Central memory CD8-positive, alpha-beta T cell (primary cell): ENCODE data around the gene H6PD.
A peak's percentile ranks its signal among the peaks of the same experiment; 100 is the strongest.

Source experiments
- ATAC-seq: fragments of 150-1000 bp; cut with Tn5 transposase; replicated peaks from 2 replicates; pipeline ENCODE4 v1.10.0; 2022; ENCODE audit warnings: mild to moderate bottlenecking, moderate FRiP score, moderate number of reproducible peaks; ENCODE audit not compliant: poor library complexity, severe bottlenecking; ENCODE audit errors: extremely low read depth
- DNase-seq, 2 donors: peaks; one replicate each; pipeline ENCODE4 v3.0.0; 2021; ENCODE audit warnings: low spot score in 2 of 2
- H3K27ac Mint-ChIP-seq: one replicate; pipeline ENCODE4 v1.8.0; 2022; ENCODE audit warnings: low read depth, mild to moderate bottlenecking, moderate library complexity, mixed read lengths
- H3K27me3 Mint-ChIP-seq: one replicate; pipeline ENCODE4 v1.8.0; 2022; ENCODE audit warnings: mixed read lengths
- H3K36me3 Mint-ChIP-seq: one replicate; pipeline ENCODE4 v1.8.0; 2022; ENCODE audit warnings: mild to moderate bottlenecking, moderate library complexity, mixed read lengths; ENCODE audit not compliant: insufficient read depth
- H3K4me1 Mint-ChIP-seq: one replicate; pipeline ENCODE4 v1.8.0; 2022; ENCODE audit warnings: mixed read lengths
- H3K4me3 Mint-ChIP-seq: one replicate; pipeline ENCODE4 v1.8.0; 2022; ENCODE audit warnings: mild to moderate bottlenecking, moderate library complexity, mixed read lengths
- H3K9me3 Mint-ChIP-seq: one replicate; pipeline ENCODE4 v1.8.0; 2022; ENCODE audit warnings: mixed read lengths

H6PD gene

DNA sequence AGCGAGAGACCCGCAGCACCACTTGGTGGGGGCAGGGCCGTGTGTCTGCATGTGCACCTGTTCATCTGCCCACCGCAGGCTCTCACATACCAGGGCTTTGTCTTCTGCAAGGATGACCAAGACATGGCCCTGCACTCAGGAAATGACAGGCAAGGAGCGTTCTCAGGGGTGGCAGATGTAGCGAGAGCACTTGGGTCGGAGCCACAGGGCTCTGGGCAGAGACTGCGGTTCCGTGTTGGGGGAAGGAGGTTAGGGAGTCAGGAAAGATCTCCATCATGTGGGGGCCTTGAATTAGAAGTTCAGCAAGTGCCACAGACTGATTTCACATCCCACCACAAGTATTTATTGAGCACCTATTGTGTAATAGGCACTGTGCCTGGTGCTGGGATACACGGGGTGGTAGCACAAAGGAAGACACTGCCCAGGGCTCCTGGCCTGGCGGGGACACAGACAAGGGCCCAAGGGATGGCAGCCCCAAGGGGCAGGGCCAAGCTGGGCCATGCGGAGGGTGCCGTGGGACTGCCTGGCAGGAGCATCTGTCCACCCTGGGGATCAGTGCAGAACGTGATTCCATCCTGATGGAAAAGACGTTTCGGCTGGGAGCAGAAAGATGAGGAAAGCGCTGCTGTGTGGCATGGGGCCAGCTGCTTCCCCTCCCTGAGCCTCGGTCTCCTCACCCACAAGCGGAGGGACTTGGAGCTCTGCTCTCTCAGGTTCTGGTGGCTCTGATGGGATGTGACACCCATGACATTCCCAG lies 46.7 kb downstream of the H6PD start:
- Mint-ChIP-seq H3K9me3 (no peaks in the 10 kb centered on the region), H3K4me3 (peak overlapping the region; percentile 68), H3K27ac (peak overlapping the region; percentile 65), H3K36me3 (peaks cover 2% of the 10 kb centered on the region), H3K27me3 (peaks cover 8% of the 10 kb centered on the region), H3K4me1 (peaks cover 47% of the 10 kb centered on the region)
- DNase-seq (no peak), ATAC-seq (no peak)

DNA sequence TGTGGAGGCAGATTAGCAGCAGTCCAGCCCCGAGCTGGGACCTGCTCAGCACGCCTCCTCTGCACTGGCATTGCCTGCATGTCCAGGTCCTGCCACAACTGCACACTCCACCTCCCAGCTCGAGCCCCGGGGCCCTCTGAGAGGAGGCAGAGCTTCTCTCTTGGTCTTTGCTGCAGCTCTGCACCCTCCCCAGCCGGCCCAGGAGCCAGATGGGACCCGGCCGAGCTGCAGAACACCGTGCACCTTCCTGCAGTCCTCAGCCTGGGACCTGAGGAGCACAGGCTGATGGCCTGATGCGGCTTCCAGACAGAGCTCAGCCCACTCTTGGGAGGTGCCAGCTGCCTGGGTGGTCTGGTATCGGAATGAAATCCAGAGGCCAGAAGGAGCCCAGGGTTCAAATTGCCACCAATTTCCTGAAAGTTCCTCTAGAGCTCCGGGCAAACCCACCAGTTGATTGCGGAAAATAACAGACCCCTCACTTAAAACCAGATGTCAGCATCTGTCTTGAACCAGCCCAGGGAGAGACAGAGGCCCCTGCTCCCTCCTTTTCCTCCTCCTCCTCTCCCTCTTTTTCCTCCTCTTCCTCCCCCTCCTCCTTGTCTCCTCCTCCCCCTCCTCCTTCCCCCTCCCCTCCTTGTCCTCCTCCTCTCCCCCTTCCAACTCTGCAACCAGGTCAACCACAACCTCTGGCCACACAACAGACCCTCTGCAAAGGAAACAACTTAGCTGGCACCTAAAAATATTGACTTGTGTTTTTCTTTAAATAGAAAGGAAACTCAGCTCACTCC lies 47.5 kb downstream of the H6PD start:
- Mint-ChIP-seq H3K4me3 (no peak overlapping the region), H3K27me3 (peaks cover 8% of the 10 kb centered on the region), H3K27ac (no peak overlapping the region), H3K36me3 (peaks cover 2% of the 10 kb centered on the region), H3K4me1 (peaks cover 53% of the 10 kb centered on the region), H3K9me3 (no peaks in the 10 kb centered on the region)
- ATAC-seq (no peak), DNase-seq (no peak)

GRCh38 chr1:9282696-9282955 lies 48.1 kb downstream of the H6PD start:
- H3K27me3 Mint-ChIP-seq = peaks cover 8% of the 10 kb centered on the region
- peaks cover 53% of the 10 kb centered on the region for H3K4me1 Mint-ChIP-seq
- H3K27ac Mint-ChIP-seq = no peak overlapping the region
- ATAC-seq = no peak
- H3K9me3 Mint-ChIP-seq = no peaks in the 10 kb centered on the region
- peaks cover 2% of the 10 kb centered on the region for H3K36me3 Mint-ChIP-seq
- no peak overlapping the region for H3K4me3 Mint-ChIP-seq
- DNase-seq = no peak

- Mint-ChIP-seq H3K27me3 (peaks cover 8% of the 10 kb centered on the region), H3K9me3 (peaks cover 4% of the 10 kb centered on the region), H3K27ac (no peak overlapping the region), H3K4me1 (peaks cover 53% of the 10 kb centered on the region), H3K36me3 (peaks cover 4% of the 10 kb centered on the region), H3K4me3 (peak overlapping the region; percentile 49)
- no peak for DNase-seq
- peak; percentile 68 for ATAC-seq
Measured at GRCh38 chr1:9284061-9284460, 49.5 kb downstream of the H6PD start.

- H3K36me3 Mint-ChIP-seq = peaks cover 4% of the 10 kb centered on the region
- no peak for DNase-seq
- H3K4me3 Mint-ChIP-seq = no peak overlapping the region
- H3K27me3 Mint-ChIP-seq = no peaks in the 10 kb centered on the region
- peaks cover 37% of the 10 kb centered on the region for H3K4me1 Mint-ChIP-seq
- peaks cover 6% of the 10 kb centered on the region for H3K9me3 Mint-ChIP-seq
- no peak overlapping the region for H3K27ac Mint-ChIP-seq
- no peak for ATAC-seq
Measured at GRCh38 chr1:9286556-9286955, 52.0 kb downstream of the H6PD start.

DNA sequence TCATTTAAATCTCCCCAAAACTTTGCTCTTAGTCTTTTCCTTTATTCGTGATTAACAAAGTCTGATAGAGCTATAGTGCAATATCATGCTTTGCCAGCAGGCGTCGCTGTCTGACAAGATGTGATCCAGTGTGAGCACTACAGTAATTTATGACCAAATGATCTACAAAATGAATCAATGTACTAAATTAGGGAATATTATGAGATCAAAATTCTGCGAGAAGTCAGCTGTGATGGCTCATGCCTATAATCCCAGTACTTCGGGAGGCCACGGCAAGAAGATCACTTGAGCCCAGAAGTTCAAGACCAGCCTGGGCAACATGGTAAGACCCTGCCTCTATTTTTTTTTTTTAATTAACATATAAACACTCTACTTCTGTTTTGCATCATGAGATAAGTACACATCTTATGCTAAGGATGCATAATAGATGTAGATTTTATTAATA lies 54.5 kb downstream of the H6PD start:
- Mint-ChIP-seq H3K27me3 (no peaks in the 10 kb centered on the region), H3K9me3 (peaks cover 6% of the 10 kb centered on the region), H3K4me1 (peaks cover 20% of the 10 kb centered on the region), H3K36me3 (peaks cover 2% of the 10 kb centered on the region), H3K27ac (no peak overlapping the region), H3K4me3 (no peak overlapping the region)
- ATAC-seq (no peak), DNase-seq (peak; percentile 73 to 87)

- DNase-seq (no peak), ATAC-seq (no peak)
- Mint-ChIP-seq H3K9me3 (peaks cover 6% of the 10 kb centered on the region), H3K4me1 (peaks cover 12% of the 10 kb centered on the region), H3K27ac (no peak overlapping the region), H3K36me3 (peaks cover 2% of the 10 kb centered on the region), H3K27me3 (no peaks in the 10 kb centered on the region), H3K4me3 (no peak overlapping the region)
Measured at GRCh38 chr1:9289711-9290485, 55.3 kb downstream of the H6PD start.

DNA sequence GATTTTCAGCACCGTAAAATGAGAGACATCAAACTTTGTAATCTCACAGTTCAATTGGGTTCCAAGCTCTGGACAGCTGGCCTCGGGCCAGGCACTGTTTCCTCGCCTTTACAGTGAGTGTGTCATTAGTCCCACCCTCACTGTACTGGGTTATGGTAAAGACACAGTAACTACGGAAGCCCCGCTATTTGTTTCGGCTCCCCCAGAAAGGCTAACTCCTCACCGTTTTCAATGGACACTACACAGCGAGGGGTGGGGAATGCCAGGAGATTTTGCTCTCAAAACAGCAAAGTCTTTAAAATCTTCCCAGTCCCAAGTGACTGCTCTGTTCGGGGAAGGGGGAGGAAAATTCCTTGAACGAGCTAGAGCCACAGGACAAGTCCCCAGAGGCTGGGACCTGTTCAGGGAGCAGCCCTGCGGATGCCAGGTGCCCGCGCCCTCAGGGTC lies 57.4 kb downstream of the H6PD start:
- Mint-ChIP-seq H3K9me3 (peaks cover 6% of the 10 kb centered on the region), H3K27ac (no peak overlapping the region), H3K4me1 (peaks cover under 1% of the 10 kb centered on the region), H3K27me3 (no peaks in the 10 kb centered on the region), H3K36me3 (peaks cover 2% of the 10 kb centered on the region), H3K4me3 (peak overlapping the region; percentile 61)
- no peak for DNase-seq
- no peak for ATAC-seq

- no peak within 1 kb of the TSS for H3K27ac Mint-ChIP-seq
- peaks cover 6% of the 10 kb centered on the region for H3K9me3 Mint-ChIP-seq
- no peak for DNase-seq
- peaks cover 2% of the 10 kb centered on the region for H3K36me3 Mint-ChIP-seq
- H3K4me1 Mint-ChIP-seq = no peaks in the 10 kb centered on the region
- ATAC-seq = peak; percentile 63
- no peaks in the 10 kb centered on the region for H3K27me3 Mint-ChIP-seq
- peak within 1 kb of the TSS; percentile 61 for H3K4me3 Mint-ChIP-seq
Measured at GRCh38 chr1:9292361-9293240, 58.0 kb downstream of the H6PD start, which contains the start of gene SPSB1. Gene SPSB1 (plus strand): TSS chr1:9292894. CDS start chr1:9355892, 62,998 bp downstream.

GRCh38 chr1:9293241-9293532 lies 58.6 kb downstream of the H6PD start:
- H3K9me3 Mint-ChIP-seq = peaks cover 6% of the 10 kb centered on the region
- H3K27me3 Mint-ChIP-seq = no peaks in the 10 kb centered on the region
- H3K36me3 Mint-ChIP-seq = peaks cover 2% of the 10 kb centered on the region
- H3K4me3 Mint-ChIP-seq = no peak overlapping the region
- no peak for ATAC-seq
- H3K4me1 Mint-ChIP-seq = no peaks in the 10 kb centered on the region
- no peak for DNase-seq
- no peak overlapping the region for H3K27ac Mint-ChIP-seq

DNA sequence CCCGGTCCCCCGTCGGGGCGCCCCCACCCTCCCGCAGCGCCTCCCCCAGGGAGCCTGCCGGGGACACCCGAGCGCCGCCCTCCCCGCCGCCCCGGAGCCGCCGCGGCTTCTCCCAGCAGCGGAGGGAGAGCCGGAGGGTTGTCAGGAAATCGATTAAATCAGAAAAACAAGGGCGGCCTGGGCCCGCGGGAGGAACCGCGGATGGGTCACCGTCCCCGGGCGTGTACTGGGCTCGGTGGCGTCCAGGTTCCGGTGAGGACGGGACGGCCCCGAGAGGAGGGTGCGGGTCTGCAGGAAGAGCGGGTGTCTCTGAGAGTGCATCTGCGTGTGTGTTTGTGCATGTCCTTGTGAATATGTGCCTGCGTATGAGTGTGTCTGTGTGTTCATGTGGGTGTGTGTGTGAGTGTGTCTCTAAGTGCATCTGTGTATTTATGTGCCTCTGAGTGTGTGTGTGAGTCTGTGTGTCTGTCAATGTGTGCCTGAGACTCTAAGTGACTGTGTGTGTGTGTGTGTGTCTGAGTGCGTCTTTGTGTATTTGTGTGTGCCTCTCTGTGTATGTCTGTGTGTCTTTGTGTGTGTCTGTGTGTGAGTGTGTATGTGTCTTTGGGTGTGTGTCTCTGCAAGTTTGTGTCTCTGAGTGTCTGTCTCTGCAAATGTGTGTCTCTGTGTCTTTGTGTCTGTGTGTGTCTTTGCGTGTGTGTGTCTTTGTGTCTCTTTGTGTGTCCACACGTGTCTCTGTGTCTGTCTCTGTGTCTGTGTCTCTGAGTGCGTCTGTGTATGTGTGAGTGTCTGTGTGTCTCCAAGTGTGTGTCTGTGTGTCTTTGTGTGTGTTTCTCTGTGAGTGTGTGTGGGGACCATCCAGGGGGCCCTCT lies 59.2 kb downstream of the H6PD start:
- Mint-ChIP-seq H3K27me3 (no peaks in the 10 kb centered on the region), H3K9me3 (peaks cover 5% of the 10 kb centered on the region), H3K4me3 (no peak overlapping the region), H3K27ac (no peak overlapping the region), H3K4me1 (no peaks in the 10 kb centered on the region), H3K36me3 (peaks cover 2% of the 10 kb centered on the region)
- ATAC-seq (peak; percentile 35), DNase-seq (no peak)
